BLaER1 treated with 17β-estradiol and CSF1 and Interleukin-3, amounts not matched to agents 10 nM and 100 nM (cell line): ENCODE data around the gene CCR9.

ENCODE experiments used
- H3K27ac ChIP-seq, 11 experiments: shearing (Covaris generic); formaldehyde crosslinking; 2 replicates each; pipeline ENCODE4 v1.8.1; 2022
- H3K27me3 ChIP-seq, 11 experiments: shearing (Covaris generic); formaldehyde crosslinking; 2 replicates each; pipeline ENCODE4 v1.8.1; 2022
- H3K36me3 ChIP-seq, 11 experiments: shearing (Covaris generic); formaldehyde crosslinking; 2 replicates each; pipeline ENCODE4 v1.8.1; 2022
- H3K4me1 ChIP-seq, 10 experiments: shearing (Covaris generic); formaldehyde crosslinking; 2 replicates each; pipeline ENCODE4 v1.8.1; 2022
- H3K4me2 ChIP-seq, 11 experiments: shearing (Covaris generic); formaldehyde crosslinking; 2 replicates each; pipeline ENCODE4 v1.8.1; 2022
- H3K4me3 ChIP-seq, 10 experiments: shearing (Covaris generic); formaldehyde crosslinking; 2 replicates each; pipeline ENCODE4 v1.8.1; 2022
- H3K9ac ChIP-seq, 11 experiments: shearing (Covaris generic); formaldehyde crosslinking; 2 replicates each; pipeline ENCODE4 v1.8.1; 2022
- H3K9me3 ChIP-seq, 11 experiments: shearing (Covaris generic); formaldehyde crosslinking; replicated peaks in 1 of 11; 2 replicates each; pipeline ENCODE4 v1.8.1; 2022
- H4K20me1 ChIP-seq, 11 experiments: shearing (Covaris generic); formaldehyde crosslinking; 2 replicates each; pipeline ENCODE4 v1.8.1; 2022
- Cebpa-rat ChIP-seq, 11 experiments: shearing (Covaris generic); IDR thresholded peaks; 2 replicates each; pipeline ENCODE4 v1.8.1; 2022

Gene CCR9

GRCh38 chr3:45904931-45905330 is 18.6 kb downstream of the CCR9 start:
- H3K4me3 ChIP-seq, result no peak overlapping the region
- no peaks in the 10 kb centered on the region for H4K20me1 ChIP-seq
- no peaks in the 10 kb centered on the region for H3K36me3 ChIP-seq
- no peak overlapping the region for H3K4me2 ChIP-seq
- no peak overlapping the region for H3K9ac ChIP-seq
- no peaks in the 10 kb centered on the region for H3K27me3 ChIP-seq
- no peak for TF ChIP-seq Cebpa-rat (IDR thresholded peaks at IDR 0.05)
- peaks cover 0 to 31% (median 6%) of the 10 kb centered on the region in 11 experiments; a peak in 10 of 22 replicates for H3K9me3 ChIP-seq
- no peak overlapping the region for H3K27ac ChIP-seq
- H3K4me1 ChIP-seq, result peaks cover 12 to 20% (median 16%) of the 10 kb centered on the region in 10 experiments

- TF ChIP-seq Cebpa-rat (IDR thresholded peaks at IDR 0.05), result no peak
Observed at GRCh38 chr3:45905755-45906154, 19.4 kb downstream of the CCR9 start.

GRCh38 chr3:45906681-45907407 is 20.5 kb downstream of the CCR9 start:
- TF ChIP-seq Cebpa-rat (IDR thresholded peaks at IDR 0.05), result no peak
- peaks cover 20 to 32% (median 29%) of the 10 kb centered on the region in 10 experiments for H3K4me1 ChIP-seq
- no peak overlapping the region for H3K4me2 ChIP-seq
- no peak overlapping the region for H3K27ac ChIP-seq
- no peaks in the 10 kb centered on the region for H3K36me3 ChIP-seq
- peaks cover 0 to 31% (median 6%) of the 10 kb centered on the region in 11 experiments; a peak in 10 of 22 replicates for H3K9me3 ChIP-seq
- H3K27me3 ChIP-seq, result no peaks in the 10 kb centered on the region
- no peak overlapping the region for H3K4me3 ChIP-seq
- H4K20me1 ChIP-seq, result no peaks in the 10 kb centered on the region
- H3K9ac ChIP-seq, result no peak overlapping the region

More at GRCh38 chr3:45905755-45906154, 19.4 kb downstream of the CCR9 start:
- Histone ChIP-seq H3K4me3 (no peak overlapping the region), H3K9me3 (peaks cover 0 to 31% (median 6%) of the 10 kb centered on the region in 11 experiments; a peak in 10 of 22 replicates), H3K27ac (no peak overlapping the region), H4K20me1 (no peaks in the 10 kb centered on the region), H3K4me1 (peaks cover 12 to 25% (median 22%) of the 10 kb centered on the region in 10 experiments), H3K27me3 (no peaks in the 10 kb centered on the region), H3K9ac (no peak overlapping the region), H3K4me2 (no peak overlapping the region), H3K36me3 (no peaks in the 10 kb centered on the region)

GRCh38 chr3:45907769-45908705 is 21.7 kb downstream of the CCR9 start:
- no peak for TF ChIP-seq Cebpa-rat (IDR thresholded peaks at IDR 0.05)
- H3K4me1 ChIP-seq, result peaks cover 22 to 34% (median 31%) of the 10 kb centered on the region in 10 experiments
- H3K4me3 ChIP-seq, result no peak overlapping the region
- peaks cover 0 to 31% (median 6%) of the 10 kb centered on the region in 11 experiments; a peak in 10 of 22 replicates for H3K9me3 ChIP-seq
- H3K27ac ChIP-seq, result no peak overlapping the region
- H4K20me1 ChIP-seq, result no peaks in the 10 kb centered on the region
- H3K4me2 ChIP-seq, result peak overlapping the region in 6 of 11 experiments; percentile 19 to 73 (median 68); a peak in 3 of 22 replicates
- H3K36me3 ChIP-seq, result no peaks in the 10 kb centered on the region
- H3K9ac ChIP-seq, result no peak overlapping the region
- H3K27me3 ChIP-seq, result no peaks in the 10 kb centered on the region

GRCh38 chr3:45908761-45909160 is 22.4 kb downstream of the CCR9 start:
- Histone ChIP-seq H3K9ac (no peak overlapping the region), H3K4me2 (peak overlapping the region in 10 of 11 experiments; percentile 19 to 73 (median 65); a peak in 15 of 22 replicates), H3K4me3 (no peak overlapping the region), H3K27ac (no peak overlapping the region), H3K4me1 (peaks cover 22 to 34% (median 31%) of the 10 kb centered on the region in 10 experiments), H4K20me1 (no peaks in the 10 kb centered on the region), H3K9me3 (peaks cover 0 to 31% (median 6%) of the 10 kb centered on the region in 11 experiments; a peak in 10 of 22 replicates), H3K36me3 (no peaks in the 10 kb centered on the region), H3K27me3 (no peaks in the 10 kb centered on the region)
- TF ChIP-seq Cebpa-rat (IDR thresholded peaks at IDR 0.05), result no peak

- Histone ChIP-seq H3K27ac (no peak overlapping the region; a peak in 2 of 22 replicates), H3K4me1 (peaks cover 23 to 40% (median 34%) of the 10 kb centered on the region in 10 experiments), H3K4me2 (peak overlapping the region; percentile 19 to 73 (median 67)), H3K27me3 (no peaks in the 10 kb centered on the region), H3K9me3 (peaks cover 0 to 27% (median 6%) of the 10 kb centered on the region in 11 experiments; a peak in 10 of 22 replicates), H3K36me3 (no peaks in the 10 kb centered on the region), H3K9ac (no peak overlapping the region), H3K4me3 (no peak overlapping the region), H4K20me1 (no peaks in the 10 kb centered on the region)
- TF ChIP-seq Cebpa-rat (IDR thresholded peaks at IDR 0.05), result no peak
Observed at GRCh38 chr3:45909542-45909941, 23.2 kb downstream of the CCR9 start.

- no peaks in the 10 kb centered on the region for H3K27me3 ChIP-seq
- no peaks in the 10 kb centered on the region for H3K36me3 ChIP-seq
- H4K20me1 ChIP-seq, result no peaks in the 10 kb centered on the region
Observed at GRCh38 chr3:45910892-45911291, 24.5 kb downstream of the CCR9 start.

GRCh38 chr3:45911511-45912226 is 25.3 kb downstream of the CCR9 start:
- no peaks in the 10 kb centered on the region for H3K36me3 ChIP-seq
- H4K20me1 ChIP-seq, result no peaks in the 10 kb centered on the region
- H3K9me3 ChIP-seq, result peaks cover 0 to 5% (median 0%) of the 10 kb centered on the region in 11 experiments; a peak in 6 of 22 replicates
- H3K9ac ChIP-seq, result no peak overlapping the region
- no peak overlapping the region for H3K27ac ChIP-seq
- H3K27me3 ChIP-seq, result no peaks in the 10 kb centered on the region
- peaks cover 44 to 61% (median 55%) of the 10 kb centered on the region in 10 experiments for H3K4me1 ChIP-seq
- no peak for TF ChIP-seq Cebpa-rat (IDR thresholded peaks at IDR 0.05)
- H3K4me2 ChIP-seq, result peak overlapping the region; percentile 4 to 66 (median 26); a peak in 19 of 22 replicates
- H3K4me3 ChIP-seq, result no peak overlapping the region

More at GRCh38 chr3:45910892-45911291, 24.5 kb downstream of the CCR9 start:
- H3K9me3 ChIP-seq, result peaks cover 0 to 13% (median 2%) of the 10 kb centered on the region in 11 experiments; a peak in 10 of 22 replicates
- no peak overlapping the region for H3K27ac ChIP-seq
- peak overlapping the region in 6 of 11 experiments; percentile 18 to 66 (median 46); a peak in 7 of 22 replicates for H3K4me2 ChIP-seq
- peaks cover 37 to 54% (median 47%) of the 10 kb centered on the region in 10 experiments for H3K4me1 ChIP-seq
- TF ChIP-seq Cebpa-rat (IDR thresholded peaks at IDR 0.05), result no peak
- no peak overlapping the region for H3K9ac ChIP-seq
- no peak overlapping the region for H3K4me3 ChIP-seq
